ENCODE results near the gene PPWD1.

GRCh38 chr5:65535529-65535987 is 27.5 kb upstream of the PPWD1 start:
- TF ChIP-seq CTCF (IDR thresholded peaks at IDR 0.05; ENCODE audit: extremely low read depth in 1 of 2, insufficient read depth in 1 of 2, low read depth in 1 of 2, low read length in 2 of 2), result no peak
- TF ChIP-seq POLR2AphosphoS5 (IDR thresholded peaks at IDR 0.05; ENCODE audit: insufficient read depth, low read depth, low read length), result no peak
- no peak for TF ChIP-seq POLR2A (IDR thresholded peaks at IDR 0.05; ENCODE audit: low read depth, low read length)
- TF ChIP-seq EZH2 (IDR thresholded peaks at IDR 0.05; ENCODE audit: borderline replicate concordance, low read depth, low read length, severe bottlenecking), result no peak
- no peak for TF ChIP-seq MYC (IDR thresholded peaks at IDR 0.05; ENCODE audit: low read depth, low read length)
